Glomerular endothelial cell (primary cell): ENCODE measurements around the gene KIF2C. TPM values are rescaled to one million over a fixed set of nuclear protein-coding genes. Genes with fewer than 3 reads are reported as not detected.
"Not testable (repeated sequence)": the region's sequence is repeated elsewhere in the genome, so short reads cannot be mapped to it uniquely, and the experiment has no call there.

ENCODE experiments used
- DNase-seq: peaks from one replicate; pipeline ENCODE4 v3.0.0-alpha.2; 2011; ENCODE audit warnings: low read depth, low spot score; ENCODE audit errors: extremely low read depth
- total RNA-seq: library from RNA; depleted of rRNA; stranded (reverse); fragments of >200 nt; gene quantifications from 2 replicates; pipeline ENCODE4 v1.2.3, GENCODE V29; 2015

The KIF2C gene
- total RNA-seq, 1 donor from 2014 or later = 10.3 TPM

GRCh38 chr1:44718091-44718490 is 21.5 kb upstream of the KIF2C start:
- DNase-seq = no peak

- DNase-seq = no peak
Measured at GRCh38 chr1:44719318-44719717, 20.3 kb upstream of the KIF2C start.

DNA sequence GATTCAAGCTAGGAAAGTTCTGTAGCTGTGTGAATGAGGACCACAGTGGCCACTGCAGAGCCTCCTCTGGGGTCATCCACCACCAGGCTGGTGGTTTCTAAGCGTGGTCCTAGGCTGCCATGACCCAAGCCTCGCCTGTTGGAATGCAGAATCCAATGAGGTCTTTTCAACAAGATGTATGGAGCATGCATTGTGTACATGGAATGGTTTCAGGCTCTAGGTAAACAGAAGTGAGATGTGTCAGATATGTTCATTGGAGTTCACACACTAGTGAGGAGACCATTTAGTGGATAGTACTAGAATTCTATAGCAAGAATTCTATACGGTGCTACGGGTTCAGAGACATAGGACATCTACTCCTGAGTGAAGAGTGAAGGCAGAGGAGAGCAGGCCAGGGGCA is 19.4 kb upstream of the KIF2C start:
- DNase-seq = no peak

- DNase-seq = no peak
Measured at GRCh38 chr1:44721485-44722361, 17.9 kb upstream of the KIF2C start.

GRCh38 chr1:44723064-44723463 is 16.6 kb upstream of the KIF2C start:
- no peak for DNase-seq

- no peak for DNase-seq
Measured at GRCh38 chr1:44723496-44724295, 15.9 kb upstream of the KIF2C start.

- DNase-seq = no peak
Measured at GRCh38 chr1:44724296-44724954, 15.2 kb upstream of the KIF2C start.

DNA sequence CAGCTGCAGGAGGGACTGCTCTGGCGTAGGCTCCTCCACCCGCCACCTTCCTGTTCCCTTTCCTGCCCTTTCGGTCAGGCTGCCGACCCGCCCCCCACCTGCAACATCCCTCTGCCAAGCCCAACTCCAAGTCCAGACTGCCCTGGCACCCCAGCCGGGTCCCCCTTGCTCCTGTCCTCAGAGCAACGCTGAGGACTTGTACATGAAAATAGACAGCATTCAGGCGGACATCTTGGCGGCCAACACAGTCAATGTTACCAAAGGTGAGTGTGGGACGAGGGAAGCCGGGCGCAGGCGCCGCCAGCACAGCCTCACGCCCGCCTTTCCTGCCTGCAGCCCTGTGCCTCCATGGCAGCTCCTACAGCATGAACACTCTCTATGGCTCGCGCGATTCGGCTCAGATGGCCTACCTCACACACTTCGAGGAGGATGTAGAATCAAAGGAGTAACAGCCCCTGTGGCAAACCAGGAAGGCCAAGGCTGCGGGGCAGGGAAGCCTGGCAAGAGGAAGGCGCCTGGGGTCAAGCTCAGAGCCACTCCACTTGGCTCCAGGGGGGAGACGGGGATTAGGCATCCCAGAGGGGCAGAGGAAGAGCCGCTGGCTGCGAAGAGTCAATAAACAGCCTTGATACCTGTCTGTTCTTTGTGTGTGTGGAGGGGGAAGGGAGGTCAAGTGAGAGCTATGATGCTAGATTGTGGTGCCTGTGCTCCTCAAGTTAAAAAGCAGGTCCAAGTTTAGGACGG is 14.5 kb upstream of the KIF2C start:
- no peak for DNase-seq

- DNase-seq = peak; percentile 98
Measured at GRCh38 chr1:44730741-44731512, 8.7 kb upstream of the KIF2C start, which contains the start of gene RNU5D-1. Gene RNU5D-1 (minus strand): TSS chr1:44731170.

- DNase-seq = no peak
Measured at GRCh38 chr1:44733365-44733764, 6.3 kb upstream of the KIF2C start.

DNA sequence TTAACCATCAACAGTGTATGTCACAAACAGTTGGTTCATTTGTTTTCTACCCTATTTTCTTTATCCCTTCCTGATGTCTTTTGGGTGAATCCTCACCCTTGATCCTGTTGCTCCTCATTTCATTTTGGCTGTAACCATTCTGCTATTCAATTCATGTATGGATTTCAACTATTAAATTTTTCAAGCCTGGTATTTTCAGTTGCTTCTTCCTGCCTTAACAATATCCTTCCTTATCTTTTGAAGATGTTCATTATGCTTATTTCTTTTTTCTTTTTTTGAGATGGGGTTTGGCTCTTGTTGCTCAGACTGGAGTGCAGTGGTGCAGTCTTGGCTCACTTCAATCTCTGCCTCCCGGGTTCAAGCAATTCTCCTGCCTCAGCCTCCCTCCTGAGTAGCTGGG is 5.9 kb upstream of the KIF2C start:
- DNase-seq = no peak

- DNase-seq = no peak
Measured at GRCh38 chr1:44735992-44736391, 3.6 kb upstream of the KIF2C start.

DNA sequence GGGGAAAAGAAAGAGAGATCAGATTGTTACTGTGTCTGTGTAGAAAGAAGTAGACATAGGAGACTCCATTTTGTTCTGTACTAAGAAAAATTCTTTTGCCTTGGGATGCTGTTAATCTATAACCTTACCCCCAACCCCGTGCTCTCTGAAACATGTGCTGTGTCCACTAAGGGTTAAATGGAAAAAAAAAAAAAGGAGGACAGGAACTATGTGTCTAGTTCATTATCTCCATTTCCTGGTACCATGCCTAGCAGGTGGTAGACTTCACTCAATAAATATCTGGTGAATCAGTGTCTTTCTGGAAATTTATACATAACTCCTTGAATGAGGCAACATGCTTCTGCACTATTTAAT is 707 bp upstream of the KIF2C start:
- not testable (repeated sequence) for DNase-seq

GRCh38 chr1:44740179-44740617 is 561 bp downstream of the KIF2C start:
- no peak for DNase-seq

- no peak for DNase-seq
Measured at GRCh38 chr1:44743211-44743610, 3.6 kb downstream of the KIF2C start.

DNA sequence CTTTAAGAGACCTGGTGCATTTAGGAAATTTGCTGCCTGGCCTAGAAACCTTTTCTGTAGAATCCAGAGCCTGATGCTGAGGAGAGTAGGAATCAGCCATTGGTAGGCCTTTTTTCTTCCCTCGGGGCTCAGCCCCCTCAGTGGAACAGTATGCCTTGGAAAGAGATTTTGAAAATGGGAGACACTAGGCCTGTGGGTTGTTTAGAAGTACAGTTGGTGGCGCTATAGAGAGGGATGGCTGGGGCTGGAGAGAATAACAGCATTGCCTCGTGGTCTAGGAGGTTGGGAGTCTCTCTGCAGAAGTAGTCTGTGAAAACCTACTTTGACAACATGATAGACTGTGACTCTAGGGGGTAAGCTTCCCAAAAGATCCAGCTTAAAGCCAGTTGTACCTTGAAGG is 8.2 kb downstream of the KIF2C start:
- no peak for DNase-seq

DNA sequence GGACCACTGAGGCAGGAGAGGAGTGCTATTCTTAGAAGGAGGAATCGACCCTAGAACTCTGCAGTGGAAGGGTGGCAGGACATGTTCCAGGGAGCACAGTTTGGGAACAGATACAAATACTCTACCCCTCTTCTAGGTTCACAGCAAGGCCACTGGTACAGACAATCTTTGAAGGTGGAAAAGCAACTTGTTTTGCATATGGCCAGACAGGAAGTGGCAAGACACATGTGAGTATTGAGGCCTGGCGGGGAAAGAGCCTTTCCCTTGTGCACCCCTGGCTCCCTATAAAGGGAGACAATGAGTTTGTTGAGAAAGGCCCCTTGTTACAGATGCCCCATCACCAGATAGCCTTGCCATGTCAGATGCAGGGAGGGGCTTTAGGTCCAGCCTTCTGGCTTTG is 17.8 kb downstream of the KIF2C start:
- no peak for DNase-seq

DNA sequence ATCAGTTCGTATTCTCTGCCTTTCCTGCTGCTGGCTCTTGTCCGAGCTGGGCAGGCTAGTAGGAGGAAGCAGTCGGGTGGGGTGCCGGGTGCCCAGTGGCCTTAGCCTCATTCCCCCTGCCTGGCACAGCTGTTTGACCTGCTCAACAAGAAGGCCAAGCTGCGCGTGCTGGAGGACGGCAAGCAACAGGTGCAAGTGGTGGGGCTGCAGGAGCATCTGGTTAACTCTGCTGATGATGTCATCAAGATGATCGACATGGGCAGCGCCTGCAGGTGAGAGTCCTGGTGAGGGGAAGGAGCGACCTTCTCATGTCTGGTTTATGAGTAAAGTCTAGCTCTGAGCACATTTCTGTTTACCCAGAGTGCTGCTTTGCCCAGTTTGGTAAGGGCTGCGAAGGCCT is 19.4 kb downstream of the KIF2C start:
- no peak for DNase-seq

DNA sequence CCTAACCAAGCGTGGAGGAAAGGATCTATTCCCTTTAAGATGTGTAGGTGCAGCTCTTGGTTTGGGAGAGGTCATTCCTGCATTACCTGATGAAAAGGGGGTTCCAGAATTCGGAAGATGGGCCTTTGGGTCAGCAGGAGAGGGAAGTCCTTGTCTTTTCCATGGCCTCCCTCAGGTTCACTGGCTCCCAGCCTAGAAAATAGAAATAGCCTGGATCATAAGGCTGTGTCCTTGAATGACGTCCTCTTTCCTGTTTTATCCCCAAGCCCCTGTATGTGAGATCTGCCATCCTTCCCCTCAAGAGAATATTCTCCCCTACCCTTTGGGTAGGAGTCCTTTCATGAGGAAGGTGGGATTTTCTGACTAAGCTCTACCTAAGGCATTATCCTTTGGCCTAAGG is 21.2 kb downstream of the KIF2C start:
- DNase-seq = no peak

- DNase-seq = not testable (repeated sequence)
Measured at GRCh38 chr1:44766421-44766820, 26.8 kb downstream of the KIF2C start.
